ENCODE data around the gene FRMPD1.

FRMPD1 gene

DNA sequence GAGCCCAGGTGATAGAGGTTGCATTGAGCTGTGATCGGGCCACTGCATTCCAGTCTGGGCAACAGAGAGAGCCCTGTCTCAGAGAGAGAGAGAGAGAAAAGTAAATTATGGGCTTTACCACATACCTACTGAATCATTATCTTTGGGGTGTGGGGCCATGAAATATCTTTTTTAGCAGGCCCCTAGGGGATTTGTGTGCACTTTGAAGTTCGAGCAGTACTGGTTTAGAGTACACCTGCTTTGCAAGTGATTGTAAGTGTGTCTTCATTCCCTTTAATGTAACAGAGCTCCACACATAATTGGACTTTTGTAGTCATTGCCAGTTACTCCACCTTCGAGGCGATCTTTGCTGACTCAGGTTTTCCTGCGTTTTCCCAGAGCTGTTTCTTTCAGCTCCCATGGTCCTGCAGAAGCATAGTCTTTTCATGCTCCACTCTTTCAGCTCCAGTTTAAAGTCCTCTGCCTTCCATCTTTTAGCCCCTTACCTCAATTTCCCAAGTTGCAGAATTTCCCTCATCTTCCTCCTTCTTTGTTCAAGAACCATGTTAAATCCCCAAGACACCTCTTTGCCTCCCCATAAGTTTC is 24.0 kb upstream of the FRMPD1 start:
- DNase-seq: no peak

DNA sequence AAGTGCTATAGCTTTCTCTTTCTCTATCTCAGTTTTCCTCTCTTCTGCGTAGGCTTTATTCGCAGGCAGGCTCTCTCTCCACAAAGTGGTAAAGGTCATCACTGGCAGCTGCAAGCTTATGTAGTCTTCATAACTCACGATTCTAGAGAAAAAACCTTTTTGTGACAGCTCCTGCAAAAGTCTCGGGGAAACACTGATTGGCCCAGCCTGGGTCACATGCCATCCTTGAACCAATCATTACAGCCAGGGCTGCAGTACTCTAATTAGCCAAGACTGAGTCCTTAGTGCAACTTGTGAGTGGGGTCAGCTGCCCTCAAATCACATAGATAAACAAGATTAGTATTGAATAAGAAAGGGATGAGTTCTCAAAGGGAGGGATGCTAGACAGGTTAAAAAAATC is 18.3 kb upstream of the FRMPD1 start:
- no peak for DNase-seq

DNA sequence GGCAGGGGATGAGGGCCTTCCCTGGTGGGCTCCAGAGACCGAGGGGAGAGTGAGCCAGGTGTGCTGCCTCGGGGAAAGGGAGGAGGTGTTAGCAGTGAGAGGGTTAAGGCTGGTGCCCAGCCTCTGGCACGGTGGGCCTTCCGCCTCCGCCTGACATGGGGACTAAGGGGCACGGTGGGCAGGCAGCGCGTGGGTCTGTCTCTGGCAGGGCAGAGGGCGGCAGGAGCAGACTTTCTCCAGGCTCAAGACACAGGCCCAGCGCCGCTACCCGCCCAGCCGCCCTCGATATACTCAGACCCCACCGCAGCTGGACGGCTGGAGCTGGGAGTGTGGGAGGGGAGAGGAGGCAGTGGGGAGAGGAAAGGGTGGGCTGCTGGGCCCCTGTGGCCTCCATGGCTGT is 14.9 kb upstream of the FRMPD1 start:
- DNase-seq: no peak

DNA sequence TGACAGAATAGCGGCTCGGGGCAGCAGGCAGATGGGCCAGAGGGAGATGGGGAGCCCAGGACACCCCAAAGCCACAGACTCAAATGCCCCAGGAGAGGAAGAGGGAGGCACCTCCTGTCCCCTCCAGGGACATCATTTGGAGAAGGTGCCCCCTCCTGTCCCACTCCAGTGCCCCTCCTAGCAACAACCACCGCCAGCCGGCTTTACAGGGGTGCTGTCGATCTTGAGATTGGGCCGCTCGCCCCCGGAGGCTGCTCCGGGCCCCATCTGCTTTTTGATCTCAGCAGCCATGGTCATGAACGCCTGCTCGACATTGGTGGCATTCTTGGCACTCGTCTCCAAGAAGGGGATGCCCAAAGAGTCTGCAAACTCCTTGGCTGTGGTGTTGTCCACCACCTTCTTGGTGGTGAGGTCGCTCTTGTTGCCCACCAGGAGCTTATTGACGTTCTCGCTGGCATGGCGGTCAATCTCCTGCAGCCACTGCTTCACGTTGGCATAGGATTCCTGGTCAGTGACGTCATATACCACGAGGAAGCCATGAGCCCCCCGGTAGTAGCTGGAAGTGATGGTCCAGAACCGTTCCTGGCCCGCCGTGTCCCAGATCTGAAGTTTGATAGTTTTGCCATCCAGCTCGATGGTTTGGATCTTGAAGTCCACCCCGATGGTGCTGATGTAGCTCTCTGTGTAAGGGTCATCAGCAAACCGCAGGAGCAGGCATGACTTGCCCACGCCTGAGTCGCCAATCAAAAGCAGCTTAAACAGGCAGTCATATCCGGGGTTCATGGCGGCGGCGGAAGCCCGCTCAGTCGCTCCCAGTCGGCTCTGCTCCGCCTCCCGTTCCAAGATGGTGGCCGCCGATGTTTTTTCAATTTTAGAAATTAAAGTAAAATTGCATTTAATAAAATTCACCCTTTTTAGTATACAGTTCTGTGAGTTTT is 14.0 kb upstream of the FRMPD1 start:
- no peak for DNase-seq

DNA sequence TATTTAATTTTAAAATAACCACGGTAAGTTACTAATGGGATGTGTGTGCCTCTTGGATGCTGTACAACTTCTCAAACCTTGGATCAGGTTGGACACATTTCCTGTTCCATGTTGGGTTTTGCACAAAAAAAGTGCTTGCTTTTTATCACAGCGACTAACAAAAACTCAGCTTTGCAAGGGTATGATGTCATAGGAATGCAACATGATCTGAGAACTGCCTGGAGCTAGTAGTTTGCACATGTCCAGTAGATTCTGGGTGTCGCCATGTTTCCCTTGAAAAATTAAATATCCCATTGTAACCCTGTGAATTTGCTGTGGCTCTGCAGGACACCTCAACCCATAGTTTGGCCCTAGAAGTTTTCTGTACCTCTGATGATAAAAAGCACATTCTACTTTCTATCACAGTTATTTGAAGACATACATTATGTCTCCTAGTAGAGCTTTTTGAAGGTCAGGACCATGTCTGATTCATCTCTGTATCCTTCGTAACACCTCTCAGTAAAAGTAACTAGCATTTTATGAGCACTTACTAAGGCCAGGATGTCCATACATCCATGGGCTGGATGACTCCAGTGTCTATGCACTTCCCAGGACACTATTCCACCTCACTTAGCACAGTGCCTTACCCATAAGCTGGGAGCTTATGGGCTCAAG is 11.5 kb upstream of the FRMPD1 start:
- DNase-seq: no peak

DNA sequence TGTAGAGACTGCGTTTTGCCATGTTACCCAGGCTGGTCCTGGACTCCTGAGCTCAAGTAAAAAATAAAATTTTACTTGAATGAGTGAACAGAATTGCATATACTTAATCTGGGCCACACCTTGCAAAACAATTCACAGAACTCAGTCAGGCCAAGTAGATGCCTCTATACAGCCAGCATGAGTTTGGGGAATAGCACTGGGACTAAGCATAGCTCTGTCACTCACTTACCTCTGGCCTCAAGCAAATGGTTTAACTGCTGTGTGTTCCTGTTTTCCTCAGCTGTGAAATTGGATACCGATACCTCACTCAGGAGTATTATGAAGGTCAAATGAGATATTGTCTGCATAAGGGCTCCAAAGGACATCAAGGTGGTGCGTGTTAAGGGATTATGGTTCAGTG is 10.9 kb upstream of the FRMPD1 start:
- DNase-seq: no peak

DNA sequence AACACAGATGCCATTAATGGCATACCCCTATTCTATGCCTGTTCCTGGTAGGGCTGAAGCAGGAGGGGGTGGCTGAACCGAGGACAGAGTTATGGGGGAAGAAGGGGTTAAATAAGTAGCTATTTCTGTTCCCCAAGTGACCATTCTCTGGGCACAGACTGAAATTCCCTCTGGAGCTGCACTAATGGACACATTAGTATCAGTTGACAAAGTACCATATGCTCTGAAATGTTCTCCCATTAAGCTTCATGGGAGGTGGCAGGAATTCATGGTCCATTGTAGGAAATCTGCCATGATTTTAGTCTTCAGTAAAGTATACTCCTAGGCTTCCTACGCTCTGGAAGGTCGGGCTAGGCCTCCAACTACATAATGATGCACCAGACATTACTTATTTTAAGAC is 10.5 kb upstream of the FRMPD1 start:
- no peak for DNase-seq

DNA sequence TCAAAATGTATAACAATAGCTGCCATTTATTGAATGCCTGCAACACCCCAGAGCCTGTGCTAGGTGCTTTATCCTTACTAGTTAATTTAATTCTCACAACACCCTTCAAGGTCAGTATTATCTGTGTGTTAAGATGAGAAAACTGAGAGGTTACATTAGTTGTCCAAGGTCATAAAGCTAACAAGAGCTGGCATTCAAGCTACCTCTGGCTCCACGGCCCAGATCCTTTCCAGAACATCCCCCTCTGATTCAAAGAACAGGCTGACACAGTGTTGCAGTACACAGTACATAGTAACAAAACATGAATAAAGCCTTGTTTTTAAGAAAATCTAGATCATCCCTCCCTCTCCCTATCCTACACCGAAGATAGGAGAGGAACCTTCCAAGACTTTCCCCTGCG is 9.4 kb upstream of the FRMPD1 start:
- no peak for DNase-seq

DNA sequence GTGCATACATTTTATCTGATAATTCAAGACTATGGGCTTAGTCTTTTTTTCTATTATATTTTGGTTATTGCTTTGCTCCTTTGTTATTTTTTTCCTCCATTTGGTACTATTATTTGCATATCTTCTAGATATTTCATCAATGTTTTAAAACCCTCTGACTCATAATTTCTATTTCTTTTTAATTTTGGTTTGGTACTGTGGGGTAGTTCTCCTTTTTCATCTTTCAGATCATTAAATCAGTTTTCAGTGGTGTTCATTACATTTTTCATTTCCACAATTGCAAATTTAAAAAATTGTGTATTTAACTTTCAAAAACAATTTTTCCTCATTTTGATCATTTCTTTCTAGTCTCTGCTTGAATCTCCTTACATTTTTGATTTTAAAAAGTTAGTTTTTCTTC is 7.5 kb upstream of the FRMPD1 start:
- no peak for DNase-seq

DNA sequence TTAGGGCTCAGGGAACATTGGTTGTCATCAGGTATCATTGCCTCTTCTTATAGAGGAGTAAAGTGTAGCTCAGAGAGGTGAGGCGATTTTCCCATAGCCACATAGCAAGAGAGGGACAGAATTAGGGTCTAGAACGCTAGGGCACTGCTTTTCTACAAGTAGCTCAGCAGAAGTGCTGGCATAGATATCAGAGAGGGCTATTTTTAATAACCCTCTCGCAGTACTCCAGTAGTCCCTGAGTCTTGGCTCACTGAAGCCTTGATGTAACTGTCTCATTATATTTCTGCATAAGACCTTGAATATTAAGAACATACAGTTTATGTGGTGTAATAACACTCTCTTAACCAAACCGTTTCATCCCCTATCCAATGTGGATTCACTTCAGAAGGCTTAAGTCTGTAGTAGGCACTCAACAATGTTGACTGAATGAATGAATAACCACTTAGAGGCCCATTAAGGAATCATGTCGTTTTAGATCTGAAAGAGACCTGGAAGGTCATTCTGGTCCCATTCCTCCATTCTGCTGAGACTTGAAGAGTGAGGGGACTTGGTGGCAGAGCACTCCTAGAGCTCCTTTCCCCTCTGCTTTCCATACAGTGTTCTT is 4.7 kb upstream of the FRMPD1 start:
- no peak for DNase-seq

DNA sequence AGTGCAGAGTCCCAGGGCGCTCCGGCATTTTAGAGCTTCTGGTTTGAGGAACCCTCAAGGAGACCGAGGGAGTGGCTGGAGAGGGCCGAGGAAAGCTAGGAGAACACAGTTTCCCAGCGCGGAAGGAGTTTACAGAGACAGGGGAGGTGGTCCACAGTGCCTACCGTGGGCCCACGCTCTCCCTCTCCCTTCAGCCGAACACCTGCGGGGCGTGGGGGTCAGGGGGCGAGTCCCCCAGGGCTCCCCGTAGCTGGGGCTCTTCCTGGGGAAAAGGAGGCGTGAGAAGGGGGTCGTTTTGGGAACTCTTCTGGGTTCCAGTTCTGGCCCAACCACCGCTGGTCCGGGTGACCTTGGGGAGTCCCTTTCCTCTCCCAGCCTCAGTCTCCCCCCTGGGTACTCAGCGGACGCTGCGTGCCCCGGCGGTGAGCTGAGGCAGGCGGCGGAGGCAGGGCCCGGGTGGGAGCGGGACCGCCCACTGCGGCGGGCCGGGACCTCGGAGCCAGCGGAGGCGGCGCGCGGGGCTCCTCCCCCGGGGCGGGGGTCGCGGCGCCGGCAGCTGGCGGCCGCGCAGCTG is 368 bp upstream of the FRMPD1 start:
- no peak for DNase-seq

DNA sequence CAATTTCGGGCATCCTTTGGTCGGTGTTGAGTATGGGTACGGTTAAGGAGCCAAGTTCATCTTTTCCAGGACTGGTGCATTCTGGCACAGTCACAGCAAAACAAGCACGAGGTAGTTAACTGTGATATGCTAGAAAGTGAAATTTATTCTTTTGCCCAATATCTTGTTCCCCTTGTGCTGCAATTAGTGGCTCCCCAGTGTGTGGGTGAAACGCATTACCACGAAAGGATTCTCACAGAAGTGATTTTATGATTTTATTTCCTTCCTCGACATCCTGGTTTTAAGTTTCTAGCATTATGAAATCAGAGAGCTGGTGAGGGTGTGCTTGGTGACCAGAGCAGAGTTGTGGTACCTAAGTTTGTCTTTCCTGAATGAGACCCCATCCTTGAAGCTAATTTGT is 1.5 kb downstream of the FRMPD1 start:
- DNase-seq: no peak

DNA sequence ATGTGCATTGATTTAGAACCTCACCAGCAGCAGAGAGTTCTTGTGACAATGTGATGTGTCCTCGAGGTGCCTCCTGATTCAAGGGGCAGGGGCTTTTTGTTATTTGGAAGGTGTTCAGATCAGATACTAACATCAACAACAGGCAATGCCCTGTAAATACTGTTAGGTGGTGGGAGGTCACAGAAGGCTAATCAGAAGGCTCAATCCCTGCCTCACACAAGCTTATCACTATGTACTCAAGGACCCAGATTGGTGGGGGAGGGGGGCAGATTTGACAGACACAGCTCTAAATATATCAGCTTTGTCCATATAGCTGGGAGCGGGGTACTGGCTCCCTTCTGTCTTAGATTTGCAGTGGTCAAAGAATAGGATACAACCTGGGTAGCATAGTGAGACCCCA is 2.6 kb downstream of the FRMPD1 start:
- no peak for DNase-seq

DNA sequence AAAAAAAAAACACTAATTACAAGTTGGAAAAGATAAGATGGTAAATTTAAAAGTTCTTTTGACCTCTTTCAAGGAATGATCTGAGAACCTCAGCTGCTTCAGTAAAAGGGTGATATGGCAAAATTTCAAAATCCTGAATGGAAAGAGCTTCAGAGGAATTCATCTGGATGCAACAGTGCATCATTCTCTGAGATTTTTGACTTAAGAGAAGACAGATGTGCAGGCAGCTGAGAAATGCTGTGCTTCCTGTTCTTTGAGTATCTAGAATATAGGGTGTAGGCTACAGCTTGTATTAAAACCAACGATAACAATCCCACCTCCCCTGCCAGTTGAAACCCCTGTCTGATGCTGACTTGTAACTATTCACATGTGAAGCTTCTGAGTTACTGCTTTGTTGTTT is 6.2 kb downstream of the FRMPD1 start:
- DNase-seq: no peak

DNA sequence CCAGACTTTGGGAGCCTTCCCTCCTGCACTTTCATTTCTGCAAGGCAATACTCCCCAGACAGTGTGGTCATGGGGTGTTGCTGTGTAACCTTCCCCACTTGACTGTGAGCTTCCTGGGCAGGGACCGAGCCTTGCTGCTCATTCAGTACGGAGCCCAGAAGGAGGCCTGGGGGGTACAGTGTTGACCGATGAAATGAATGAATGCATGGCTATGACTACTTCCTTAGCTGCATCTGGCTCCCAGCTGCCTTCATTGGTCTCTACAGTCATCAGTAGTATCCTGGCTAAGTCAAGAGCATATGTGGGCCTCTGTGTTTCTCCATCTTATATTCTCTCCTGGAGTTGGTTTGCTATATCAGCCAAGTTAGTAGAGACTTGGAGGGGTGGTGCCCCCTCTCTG is 9.9 kb downstream of the FRMPD1 start:
- no peak for DNase-seq

DNA sequence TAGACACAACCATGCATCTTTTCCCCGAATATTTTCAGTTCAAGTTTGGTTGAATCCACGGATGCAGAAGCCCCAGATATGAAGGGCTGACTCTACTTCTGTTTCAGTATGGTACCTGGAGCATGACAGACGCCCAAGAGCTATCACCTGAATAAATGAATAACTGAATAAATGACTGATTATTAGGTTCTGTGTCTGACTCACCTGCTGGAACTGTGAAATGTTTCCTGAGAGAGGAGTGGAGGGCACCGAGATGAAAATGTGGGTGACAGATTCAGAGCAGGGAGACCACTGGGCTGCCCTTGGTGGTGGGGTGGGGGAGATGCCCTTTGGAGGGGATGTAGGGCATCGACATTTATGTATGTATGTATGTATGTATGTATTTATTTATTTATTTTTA is 13.2 kb downstream of the FRMPD1 start:
- DNase-seq: no peak

DNA sequence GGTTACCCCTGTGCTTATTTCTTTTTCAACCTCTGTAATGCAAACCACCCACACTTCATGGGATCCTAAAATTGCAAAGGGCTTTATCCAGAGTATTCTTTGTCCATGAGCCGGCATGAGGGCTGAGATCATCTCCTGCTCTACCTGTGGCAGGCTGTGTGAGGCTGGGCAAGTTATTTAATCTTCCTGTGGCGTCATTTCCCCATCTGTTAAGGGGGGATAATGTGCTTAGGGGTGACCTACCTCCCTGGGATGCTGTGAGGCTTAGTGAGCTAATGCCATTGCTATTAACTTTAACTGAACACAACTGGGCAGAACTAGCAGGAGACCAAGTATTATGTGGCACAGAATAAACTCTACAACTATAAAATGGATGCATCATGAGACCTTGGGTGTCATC is 17.0 kb downstream of the FRMPD1 start:
- DNase-seq: no peak

DNA sequence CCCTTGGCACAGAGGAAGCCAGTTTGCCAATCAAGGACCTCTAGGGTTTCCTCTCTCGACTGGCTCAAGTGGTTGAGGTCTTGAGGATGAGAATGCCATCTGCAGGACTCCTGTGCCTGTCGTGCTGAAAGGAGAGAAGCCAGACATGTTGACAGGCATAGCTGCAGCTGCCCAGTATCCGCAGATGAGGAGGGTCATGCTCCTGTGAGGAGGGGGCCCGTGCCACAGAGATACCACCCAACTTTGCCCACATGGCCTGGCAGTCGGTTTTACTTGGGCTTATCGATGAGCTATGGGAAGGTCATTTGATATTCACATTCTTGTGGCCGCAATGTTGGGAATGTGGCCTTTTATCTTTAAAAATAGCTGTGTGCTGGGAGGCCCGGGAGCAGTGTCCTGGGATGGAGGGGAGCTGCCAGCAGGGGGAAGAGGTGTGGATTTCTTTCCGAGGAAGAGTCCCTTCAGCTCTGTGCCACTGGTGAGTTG is 17.4 kb downstream of the FRMPD1 start:
- no peak for DNase-seq

DNA sequence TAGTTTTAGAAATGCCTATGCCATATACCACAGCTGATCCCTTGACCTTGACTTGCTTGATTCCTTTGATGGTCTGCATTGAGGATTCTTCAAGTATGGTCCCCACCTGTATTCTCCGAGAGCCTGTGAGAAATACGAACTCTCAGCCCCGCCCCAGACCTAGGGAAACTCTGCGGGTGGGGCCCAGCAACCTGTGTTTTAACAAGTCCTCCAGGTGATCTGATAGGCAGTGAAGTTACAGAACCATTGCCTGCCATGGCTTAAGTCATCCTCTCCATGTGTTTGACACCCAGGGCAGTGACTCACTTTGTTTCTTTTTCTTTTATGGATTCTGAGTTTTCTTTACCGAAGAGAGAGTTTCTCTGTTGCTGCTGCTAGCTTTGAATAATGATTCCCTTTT is 18.5 kb downstream of the FRMPD1 start:
- no peak for DNase-seq

DNA sequence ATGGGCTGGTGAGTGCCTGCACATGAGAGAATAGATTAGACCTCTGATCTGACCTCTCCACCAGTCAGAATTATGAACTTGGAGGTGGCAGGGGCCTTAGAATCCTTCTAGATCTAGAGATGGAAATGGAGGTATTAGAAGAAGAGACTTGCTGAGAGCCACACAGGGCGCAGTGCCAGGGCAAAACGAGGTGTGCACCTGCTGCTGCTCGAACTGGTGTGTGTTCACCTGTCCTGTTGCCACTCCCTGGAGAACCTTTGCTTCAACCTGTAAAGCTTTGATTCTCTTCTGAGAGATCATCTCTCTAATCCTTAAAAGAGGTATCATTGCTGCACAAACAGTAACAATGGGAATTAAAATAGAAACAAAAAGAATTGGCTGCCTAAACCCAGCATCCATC is 24.9 kb downstream of the FRMPD1 start:
- no peak for DNase-seq

DNA sequence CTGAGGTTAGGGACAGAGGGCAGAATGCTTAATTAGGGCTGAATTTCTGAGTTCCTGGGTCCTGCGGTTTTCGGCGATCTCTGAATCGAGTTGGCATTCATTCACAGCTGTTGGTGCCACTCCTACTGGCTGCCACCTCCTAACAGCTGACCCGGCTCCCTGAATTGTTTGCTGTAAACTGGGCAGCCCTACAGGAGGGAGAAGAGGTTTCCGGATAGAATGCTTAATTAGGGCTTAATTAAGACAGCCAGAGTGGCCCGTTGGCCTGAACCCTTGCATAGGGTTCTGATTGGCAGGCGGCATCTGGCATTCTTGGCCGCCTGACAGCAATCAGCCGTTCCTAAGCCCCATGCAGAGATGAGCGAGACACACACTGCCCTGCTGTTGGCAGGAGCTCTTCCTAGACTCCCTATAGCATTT is 25.7 kb downstream of the FRMPD1 start:
- no peak for DNase-seq

DNA sequence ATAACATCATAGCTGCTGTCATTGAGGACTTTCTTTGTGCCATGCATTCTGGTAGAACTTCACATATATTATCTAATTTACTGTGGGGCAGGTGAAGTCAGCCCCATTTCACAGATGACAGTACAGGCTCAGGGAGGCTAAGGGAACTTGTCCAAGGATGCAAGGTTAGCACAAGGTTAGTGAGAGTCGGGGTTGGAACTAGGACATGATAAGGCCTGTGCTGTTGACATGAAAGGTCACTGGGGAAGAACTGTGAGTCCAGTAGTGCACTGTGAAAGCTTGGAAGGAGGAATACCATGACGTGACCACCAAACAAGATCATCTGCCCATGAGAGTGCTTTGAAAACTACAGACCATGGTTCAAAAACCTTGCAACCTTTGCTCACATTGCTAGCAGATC is 26.7 kb downstream of the FRMPD1 start:
- DNase-seq: no peak

DNA sequence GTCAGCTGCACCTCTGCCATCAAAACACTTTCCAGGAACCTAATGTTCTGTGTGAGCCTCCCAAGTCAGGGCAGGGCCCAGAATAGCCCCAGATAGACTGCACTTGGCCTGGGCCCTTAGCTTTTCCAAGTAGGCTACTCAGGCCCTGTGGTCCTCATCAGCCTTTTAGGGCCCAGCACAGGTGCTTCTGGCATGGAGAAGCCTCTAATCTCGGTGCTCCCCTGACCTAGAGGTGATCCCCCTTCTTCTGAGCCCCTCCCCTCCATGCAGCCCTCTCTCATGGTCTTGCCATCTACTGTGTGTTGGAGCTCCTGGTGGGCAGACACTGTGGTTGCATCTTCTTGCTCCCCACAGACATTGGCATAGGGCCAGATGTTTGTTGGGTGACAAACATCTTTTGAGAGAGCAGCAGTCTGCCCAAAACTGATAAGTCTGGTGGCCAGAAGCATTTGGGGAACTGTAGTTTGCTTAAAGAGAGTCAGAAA is 28.1 kb downstream of the FRMPD1 start:
- no peak for DNase-seq

All from effector CD8-positive, alpha-beta T cell (primary cell).